Vagina (tissue), 2 donors: ENCODE results near the gene SNAP29. TPM values are rescaled to one million over a fixed set of nuclear protein-coding genes. Genes with fewer than 3 reads are reported as not detected.

Source experiments
- DNase-seq, 2 donors: peaks; one replicate each; pipeline ENCODE4 v3.0.0-alpha.2; 2017; ENCODE audit errors: extremely low spot score in 2 of 2
- H3K27ac ChIP-seq: fragments of 200-600 bp; sonication (generic); one replicate; pipeline ENCODE4 v1.5.1; 2019
- H3K27me3 ChIP-seq: fragments of 200-600 bp; sonication (generic); one replicate; pipeline ENCODE4 v1.5.1; 2019
- H3K36me3 ChIP-seq, 2 donors: fragments of 200-600 bp; sonication (generic); one replicate each; pipeline ENCODE4 v1.5.1; 2017 to 2019
- H3K4me1 ChIP-seq: fragments of 200-600 bp; sonication (generic); one replicate; pipeline ENCODE4 v1.5.1; 2019
- H3K4me3 ChIP-seq, 2 donors: fragments of 200-600 bp; sonication (generic); 1 replicate in 1 of 2; 2 replicates in 1 of 2; pipeline ENCODE4 v1.5.1; 2016 to 2019
- H3K9me3 ChIP-seq: fragments of 200-600 bp; sonication (generic); one replicate; pipeline ENCODE4 v1.5.1; 2019
- POLR2A ChIP-seq, 2 donors: fragments of 450-650 bp; IDR thresholded peaks; one replicate each; pipeline ENCODE4 v1.6.1; 2017; ENCODE audit warnings: antibody characterized with exemption in 2 of 2, mild to moderate bottlenecking in 2 of 2, moderate library complexity in 2 of 2
- POLR2AphosphoS5 ChIP-seq, 2 donors: sonication (generic); formaldehyde crosslinking; IDR thresholded peaks; one replicate each; pipeline ENCODE4 v1.9.0; 2017; ENCODE audit warnings: antibody characterized with exemption in 2 of 2, mild to moderate bottlenecking in 2 of 2, low read depth in 1 of 2; ENCODE audit not compliant: insufficient read depth in 1 of 2
- intact Hi-C: fragments of 100-400 bp; cut with DNase I; formaldehyde crosslinking; loops from one replicate; pipeline ENCODE4 v1.15.1; 2023
- total RNA-seq: library from RNA; depleted of rRNA; stranded (reverse); fragments of >200 nt; gene quantifications from one replicate; pipeline ENCODE4 v1.2.3, GENCODE V29; 2016
- TF ChIP-seq, protein P1 (sequence below), 3 experiments: fragments of 450-650 bp in 2 of 3; fragments of 200-600 bp in 1 of 3; sonication (generic) in 1 of 3; IDR thresholded peaks; one replicate each; pipeline ENCODE4 v1.5.1; 2017 to 2019; ENCODE audit warnings: antibody characterized with exemption in 3 of 3, mild to moderate bottlenecking in 2 of 3, moderate library complexity in 2 of 3

The SNAP29 gene
- total RNA-seq, 1 donor from 2014 or later, result 18.9 TPM

DNA sequence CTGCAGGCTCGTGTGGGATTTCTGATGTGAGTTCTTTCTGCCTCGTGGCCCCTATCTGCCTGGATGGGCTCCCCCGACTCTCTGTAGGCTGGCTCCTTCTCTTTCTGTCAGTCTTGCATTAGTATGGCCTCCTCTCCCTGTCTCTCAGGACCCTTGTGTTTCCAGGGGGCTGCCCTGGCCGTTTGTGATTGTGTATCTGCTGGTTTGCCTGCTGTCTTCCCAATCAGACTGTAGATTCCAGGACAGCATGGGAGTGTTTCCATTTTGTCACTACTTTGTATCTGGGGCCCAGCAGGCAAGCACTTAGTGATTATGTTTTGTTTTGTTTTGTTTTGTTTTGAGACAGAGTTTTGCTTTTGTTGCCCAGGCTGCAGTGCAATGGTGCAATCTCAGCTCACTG is 25.6 kb downstream of the SNAP29 start:
- intact Hi-C loops, result no loop called here
- Histone ChIP-seq H3K27ac (no peak overlapping the region), H3K9me3 (no peaks in the 10 kb centered on the region), H3K4me3 (no peak overlapping the region), H3K27me3 (no peaks in the 10 kb centered on the region), H3K4me1 (no peaks in the 10 kb centered on the region), H3K36me3 (peaks cover 0 to 54% of the 10 kb centered on the region in 2 donors)
- TF ChIP-seq POLR2A (IDR thresholded peaks at IDR 0.05) (no peak), POLR2AphosphoS5 (IDR thresholded peaks at IDR 0.05; ENCODE audit: insufficient read depth in 1 of 2, low read depth in 1 of 2) (no peak)
- TF ChIP-seq, protein P1, sequence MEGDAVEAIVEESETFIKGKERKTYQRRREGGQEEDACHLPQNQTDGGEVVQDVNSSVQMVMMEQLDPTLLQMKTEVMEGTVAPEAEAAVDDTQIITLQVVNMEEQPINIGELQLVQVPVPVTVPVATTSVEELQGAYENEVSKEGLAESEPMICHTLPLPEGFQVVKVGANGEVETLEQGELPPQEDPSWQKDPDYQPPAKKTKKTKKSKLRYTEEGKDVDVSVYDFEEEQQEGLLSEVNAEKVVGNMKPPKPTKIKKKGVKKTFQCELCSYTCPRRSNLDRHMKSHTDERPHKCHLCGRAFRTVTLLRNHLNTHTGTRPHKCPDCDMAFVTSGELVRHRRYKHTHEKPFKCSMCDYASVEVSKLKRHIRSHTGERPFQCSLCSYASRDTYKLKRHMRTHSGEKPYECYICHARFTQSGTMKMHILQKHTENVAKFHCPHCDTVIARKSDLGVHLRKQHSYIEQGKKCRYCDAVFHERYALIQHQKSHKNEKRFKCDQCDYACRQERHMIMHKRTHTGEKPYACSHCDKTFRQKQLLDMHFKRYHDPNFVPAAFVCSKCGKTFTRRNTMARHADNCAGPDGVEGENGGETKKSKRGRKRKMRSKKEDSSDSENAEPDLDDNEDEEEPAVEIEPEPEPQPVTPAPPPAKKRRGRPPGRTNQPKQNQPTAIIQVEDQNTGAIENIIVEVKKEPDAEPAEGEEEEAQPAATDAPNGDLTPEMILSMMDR (IDR thresholded peaks at IDR 0.05), result no peak
- DNase-seq, result no peak

DNA sequence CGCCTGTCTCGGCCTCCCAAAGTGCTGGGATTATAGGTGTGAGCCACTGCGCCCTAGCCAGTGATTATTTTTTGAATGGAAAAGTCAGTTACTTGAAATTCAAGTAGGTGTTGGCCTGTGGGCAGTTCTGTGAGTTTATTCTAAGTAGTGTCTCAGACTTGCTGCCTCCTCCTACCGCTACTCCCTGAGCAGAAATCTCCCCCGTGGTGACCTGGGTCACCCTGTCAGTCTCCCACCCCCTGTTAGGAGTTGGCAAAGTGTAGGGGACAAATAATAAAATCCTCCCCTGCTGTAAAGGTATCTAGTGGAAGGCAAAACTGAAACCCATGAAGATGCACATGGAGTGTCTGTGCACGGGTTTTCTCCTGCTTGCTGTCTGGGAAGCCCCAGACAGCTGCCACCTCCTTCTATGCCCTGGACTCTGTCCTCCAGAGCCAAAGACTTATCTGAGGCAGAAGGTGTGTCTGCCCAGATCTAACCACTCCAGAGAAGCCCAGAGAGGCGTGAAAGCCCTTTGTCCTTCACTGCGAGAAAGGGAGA is 26.3 kb downstream of the SNAP29 start:
- Histone ChIP-seq H3K36me3 (peaks cover 0 to 61% of the 10 kb centered on the region in 2 donors), H3K4me3 (no peak overlapping the region), H3K9me3 (no peaks in the 10 kb centered on the region), H3K4me1 (no peaks in the 10 kb centered on the region), H3K27ac (no peak overlapping the region), H3K27me3 (no peaks in the 10 kb centered on the region)
- intact Hi-C loops, result no loop called here
- TF ChIP-seq, protein P1 (IDR thresholded peaks at IDR 0.05), result no peak
- TF ChIP-seq POLR2A (IDR thresholded peaks at IDR 0.05), result no peak
- TF ChIP-seq POLR2AphosphoS5 (IDR thresholded peaks at IDR 0.05; ENCODE audit: insufficient read depth in 1 of 2, low read depth in 1 of 2), result no peak
- DNase-seq, result no peak

DNA sequence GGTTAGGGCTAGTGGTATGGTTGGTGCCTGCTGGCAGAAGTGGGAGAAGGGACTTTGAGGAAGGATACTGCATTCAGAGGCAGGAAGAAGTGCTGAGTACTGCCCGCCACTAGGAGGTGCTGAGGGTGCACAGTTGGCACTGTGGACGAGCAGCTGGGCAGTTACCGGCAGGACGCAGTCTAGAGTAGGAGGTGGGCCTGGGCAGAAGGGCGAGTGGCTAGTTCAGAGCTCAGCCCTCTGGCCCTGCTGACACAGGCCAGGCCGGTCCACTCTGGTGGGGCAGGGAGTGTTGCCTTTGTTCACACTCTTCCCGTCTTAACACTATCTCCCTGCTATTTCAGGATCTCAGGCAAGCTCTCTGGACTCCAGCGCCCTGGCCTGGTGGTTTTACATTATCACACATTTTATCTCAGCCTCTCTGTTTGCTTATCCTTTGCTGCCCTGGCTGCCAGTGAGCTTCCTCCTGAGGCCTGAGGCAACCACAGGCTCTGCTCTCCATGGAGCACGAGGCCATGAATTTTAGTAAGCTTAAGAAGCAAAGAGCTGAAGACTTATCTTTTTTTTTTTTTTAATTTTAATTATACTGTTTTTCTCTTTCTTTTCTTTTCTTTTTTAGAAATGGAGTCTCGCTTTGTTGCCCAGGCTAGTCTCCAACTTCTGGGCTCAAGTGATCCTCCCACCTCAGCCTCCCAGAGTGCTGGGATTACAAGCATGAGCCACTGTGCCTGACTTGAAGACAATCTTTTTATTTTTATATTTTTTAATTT is 26.9 kb downstream of the SNAP29 start:
- Histone ChIP-seq H3K27me3 (no peaks in the 10 kb centered on the region), H3K4me1 (no peaks in the 10 kb centered on the region), H3K27ac (no peak overlapping the region), H3K9me3 (no peaks in the 10 kb centered on the region), H3K36me3 (peaks cover 0 to 64% of the 10 kb centered on the region in 2 donors), H3K4me3 (no peak overlapping the region)
- TF ChIP-seq POLR2AphosphoS5 (IDR thresholded peaks at IDR 0.05; ENCODE audit: insufficient read depth in 1 of 2, low read depth in 1 of 2) (peak in 1 of 2 donors; percentile 16), POLR2A (IDR thresholded peaks at IDR 0.05) (no peak)
- TF ChIP-seq, protein P1 (IDR thresholded peaks at IDR 0.05), result peak; percentile 57 to 60 (median 57)
- no peak for DNase-seq
- intact Hi-C loops, result no loop called here

DNA sequence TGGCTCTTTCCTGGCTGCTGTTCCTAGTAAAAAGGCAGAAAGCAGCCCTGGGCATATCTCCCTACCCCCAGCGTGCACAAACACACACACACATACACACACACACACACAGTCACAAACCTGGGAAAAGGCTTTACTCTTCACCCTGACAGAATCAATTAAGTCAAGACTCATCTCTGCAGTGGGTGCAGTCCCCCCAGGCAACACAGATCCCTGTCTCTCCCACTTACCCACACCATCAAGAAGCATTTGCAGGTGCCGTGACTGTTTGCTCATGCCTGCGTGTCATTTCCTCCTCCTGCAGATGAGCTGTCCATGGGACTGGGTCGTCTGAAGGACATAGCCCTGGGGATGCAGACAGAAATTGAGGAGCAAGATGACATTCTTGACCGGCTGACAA is 28.6 kb downstream of the SNAP29 start:
- H3K27ac ChIP-seq, result no peak overlapping the region
- H3K4me3 ChIP-seq, result no peak overlapping the region
- no peak for DNase-seq
- no peaks in the 10 kb centered on the region for H3K27me3 ChIP-seq
- no peaks in the 10 kb centered on the region for H3K9me3 ChIP-seq
- intact Hi-C loops, result no loop called here
- no peaks in the 10 kb centered on the region for H3K4me1 ChIP-seq
- TF ChIP-seq, protein P1 (IDR thresholded peaks at IDR 0.05), result no peak
- TF ChIP-seq POLR2AphosphoS5 (IDR thresholded peaks at IDR 0.05; ENCODE audit: insufficient read depth in 1 of 2, low read depth in 1 of 2), result no peak
- no peak for TF ChIP-seq POLR2A (IDR thresholded peaks at IDR 0.05)
- peaks cover 0 to 50% of the 10 kb centered on the region in 2 donors for H3K36me3 ChIP-seq
